ENCODE results near the gene TIAM2.
"Not testable (repeated sequence)": the region's sequence is repeated elsewhere in the genome, so short reads cannot be mapped to it uniquely, and the experiment has no call there.

Gene TIAM2

DNA sequence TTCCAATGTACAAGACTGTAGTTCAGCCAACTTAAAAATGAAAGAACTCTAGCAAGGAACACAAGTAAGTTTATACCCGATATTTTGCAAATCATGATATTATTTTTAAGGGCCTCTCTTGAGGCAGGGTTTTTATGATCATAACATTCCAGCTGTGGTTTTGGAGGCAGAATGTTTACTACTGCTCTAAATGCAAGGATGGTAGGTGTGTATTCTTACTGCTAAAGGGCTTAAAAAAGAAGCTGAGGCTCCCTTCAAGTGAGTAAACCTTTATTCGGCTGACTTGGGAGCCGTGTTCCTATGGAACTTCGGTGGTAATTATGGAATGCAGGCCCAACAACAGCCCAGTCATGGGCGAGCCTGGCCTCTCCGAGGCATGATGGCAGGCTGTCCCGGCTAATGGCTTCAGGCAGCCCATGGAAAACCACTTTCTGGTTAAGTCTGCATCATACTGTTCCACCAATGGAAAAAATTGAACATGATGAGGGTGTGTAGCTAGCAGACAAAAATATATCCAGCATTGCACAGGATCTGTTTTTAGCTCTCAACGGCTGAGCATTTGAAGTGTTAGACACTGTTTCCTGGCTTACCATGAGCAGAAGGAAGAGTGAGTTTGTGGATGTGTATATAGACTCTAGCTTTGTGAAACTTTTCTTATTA is 111.5 kb downstream of the TIAM2 start:
- DNase-seq = no peak

DNA sequence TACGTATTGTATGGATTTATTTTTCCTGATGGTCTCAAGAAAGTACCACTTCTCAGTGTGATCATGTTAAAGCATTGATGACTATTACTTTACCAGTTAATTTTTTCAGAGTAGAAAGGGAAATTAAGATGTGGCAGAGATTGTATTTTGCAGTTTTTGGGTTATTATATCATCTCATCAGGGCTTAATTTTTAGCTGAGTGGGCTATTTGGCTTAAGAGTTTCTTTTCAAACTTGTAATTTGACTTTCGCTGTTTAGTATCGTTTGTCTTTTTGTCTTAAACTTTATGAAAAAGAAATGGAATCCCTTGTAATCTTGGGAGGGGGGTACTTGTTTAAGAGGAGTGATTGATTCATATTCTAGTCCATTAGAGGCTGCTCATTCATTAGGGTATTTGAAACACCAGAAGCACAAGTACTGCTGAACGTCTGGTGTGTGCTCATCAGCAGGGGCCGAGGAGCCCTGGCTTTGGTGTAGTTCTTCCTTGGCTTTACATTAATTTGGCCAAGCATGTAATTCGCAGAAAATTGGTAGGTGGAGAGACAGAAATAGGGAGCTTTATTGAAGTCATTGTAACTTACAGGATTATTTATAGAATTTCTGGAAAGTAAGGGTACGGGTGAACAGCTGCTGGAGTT is 112.4 kb downstream of the TIAM2 start:
- no peak for DNase-seq

DNA sequence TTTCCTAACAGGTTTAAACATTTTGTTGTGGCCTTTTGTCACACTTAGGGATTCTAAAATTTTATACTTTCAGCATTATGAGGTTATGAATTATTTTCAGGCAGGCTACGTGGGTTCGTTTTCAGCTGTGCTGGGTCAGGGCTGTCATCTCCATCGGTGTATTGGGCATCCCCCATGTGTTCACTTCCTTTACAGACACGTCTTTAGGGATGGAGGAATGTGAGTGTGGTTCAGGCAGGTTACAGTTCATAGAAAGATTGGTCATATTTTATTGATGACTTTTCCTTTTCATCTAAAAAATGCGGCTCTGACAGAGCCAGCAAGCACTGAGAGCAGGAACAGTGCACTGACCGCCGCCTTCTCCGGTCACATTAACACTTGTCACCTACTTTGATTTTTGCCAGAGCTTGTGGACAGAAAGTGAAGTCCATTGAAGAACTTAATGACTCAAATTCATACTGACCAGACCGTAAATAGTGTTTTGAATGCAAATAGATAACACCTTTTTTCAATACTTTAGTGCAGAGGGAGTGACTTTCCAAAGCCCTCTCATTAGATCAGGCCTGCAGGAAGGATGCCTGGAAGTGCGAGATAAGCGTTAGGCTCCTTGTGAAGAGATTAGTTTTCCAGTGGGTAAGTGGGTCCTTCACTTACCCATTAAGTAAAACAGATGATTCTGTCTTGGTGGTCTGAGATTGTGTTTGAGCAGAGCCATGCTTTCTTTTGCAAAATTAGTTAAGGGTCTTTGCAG is 113.1 kb downstream of the TIAM2 start:
- no peak for DNase-seq

DNA sequence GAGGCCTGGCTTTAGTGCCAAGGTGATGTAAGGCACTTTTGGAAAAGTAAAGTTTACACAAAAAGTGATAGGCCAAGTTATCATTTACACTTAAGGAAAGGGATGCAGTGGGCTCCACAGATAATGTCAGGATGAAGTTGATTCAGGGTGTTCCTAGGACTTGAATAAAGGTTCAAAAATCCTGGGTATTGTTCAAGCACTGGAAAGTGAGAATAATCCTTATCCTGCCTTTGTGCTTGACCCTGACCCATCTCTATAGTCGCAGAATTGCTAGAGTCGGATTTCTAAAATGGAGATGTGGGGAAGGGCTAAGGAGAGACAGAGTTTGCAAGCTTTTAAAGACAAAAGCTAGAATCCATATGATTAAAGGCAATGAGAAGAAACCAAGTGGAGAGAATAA is 115.6 kb downstream of the TIAM2 start:
- no peak for DNase-seq

DNA sequence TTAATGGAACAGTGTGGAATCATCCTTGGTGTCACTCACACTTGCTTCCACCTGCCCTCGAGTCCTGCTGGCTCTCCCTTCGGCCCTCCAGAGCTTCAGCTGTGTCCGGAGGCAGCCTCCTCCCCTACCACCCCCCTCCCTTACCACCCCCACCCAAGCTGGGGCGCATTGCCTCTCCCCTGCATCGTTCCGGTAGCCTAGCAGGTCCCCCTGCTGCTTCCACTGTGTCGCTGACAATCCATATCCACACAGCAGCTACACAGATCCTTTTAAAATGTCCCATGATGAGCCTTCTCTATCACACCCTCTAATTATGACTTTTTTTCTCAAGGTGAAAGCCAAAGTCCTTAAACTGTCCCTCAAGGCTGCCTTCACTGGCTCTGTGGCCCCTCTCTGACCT is 117.6 kb downstream of the TIAM2 start:
- DNase-seq = no peak

DNA sequence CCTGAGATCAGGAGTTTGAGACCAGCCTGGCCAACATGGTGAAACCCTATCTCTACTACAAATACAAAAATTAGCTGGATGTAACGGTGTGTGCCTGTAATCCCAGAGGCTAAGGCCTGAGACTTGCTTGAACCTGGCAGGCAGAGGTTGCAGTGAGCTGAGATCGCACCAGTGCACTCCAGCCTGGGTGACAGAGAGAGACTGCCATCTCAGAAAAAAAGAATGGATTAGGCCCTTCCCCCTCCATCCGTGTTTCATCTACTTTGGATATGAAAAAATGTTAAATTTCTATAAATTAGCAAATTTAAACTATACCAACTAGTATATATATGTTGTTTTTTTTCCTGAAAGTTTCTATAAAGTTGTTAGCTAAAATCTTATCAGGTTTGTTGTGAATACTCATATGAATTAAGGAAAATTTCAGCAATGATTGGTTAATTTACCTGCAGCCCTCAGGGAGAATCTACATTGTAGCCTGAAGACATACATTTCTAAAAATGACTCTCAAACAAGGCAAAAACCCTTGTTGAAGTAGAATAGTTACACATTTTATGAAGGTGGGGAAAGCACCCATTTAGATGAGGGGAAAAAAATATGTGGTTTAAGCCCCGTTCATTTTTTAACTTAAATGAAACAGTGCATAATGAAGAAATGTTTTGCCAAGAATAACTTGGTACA is 120.9 kb downstream of the TIAM2 start:
- no peak for DNase-seq

DNA sequence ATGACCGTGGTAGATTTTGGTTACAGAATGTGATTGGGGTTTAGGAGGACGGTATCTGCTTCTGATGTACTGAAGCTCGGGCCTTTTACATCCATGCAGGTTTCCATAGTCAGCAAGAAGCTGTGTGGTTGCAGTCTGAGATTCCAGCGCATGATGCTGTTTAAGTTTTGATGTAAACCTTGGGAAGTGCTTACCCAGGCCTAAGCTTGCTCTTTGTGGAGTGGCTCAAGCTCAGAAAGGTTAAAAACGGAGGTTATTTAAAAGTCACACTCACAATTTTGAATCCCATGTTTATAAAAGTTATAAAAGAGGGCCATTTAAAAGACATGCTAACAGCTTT is 121.4 kb downstream of the TIAM2 start:
- no peak for DNase-seq

DNA sequence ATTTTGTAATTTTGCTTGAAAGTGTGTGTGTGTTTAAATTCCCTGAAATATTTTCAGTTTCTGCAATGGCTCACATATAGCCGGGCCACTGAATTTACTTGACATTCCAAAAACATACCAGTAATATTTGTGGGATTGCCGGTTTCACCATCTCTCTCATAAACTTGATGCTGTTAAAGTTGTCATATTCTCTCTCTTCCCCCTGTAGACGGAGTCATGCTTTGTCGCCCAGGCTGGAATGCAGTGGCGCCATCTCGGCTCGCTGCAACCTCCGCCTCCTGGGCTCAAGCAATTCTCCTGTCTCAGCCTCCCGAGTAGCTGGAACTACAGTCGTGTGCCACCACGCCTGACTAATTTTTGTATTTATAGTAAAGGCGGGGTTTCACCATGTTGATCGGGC is 122.1 kb downstream of the TIAM2 start:
- DNase-seq = no peak

DNA sequence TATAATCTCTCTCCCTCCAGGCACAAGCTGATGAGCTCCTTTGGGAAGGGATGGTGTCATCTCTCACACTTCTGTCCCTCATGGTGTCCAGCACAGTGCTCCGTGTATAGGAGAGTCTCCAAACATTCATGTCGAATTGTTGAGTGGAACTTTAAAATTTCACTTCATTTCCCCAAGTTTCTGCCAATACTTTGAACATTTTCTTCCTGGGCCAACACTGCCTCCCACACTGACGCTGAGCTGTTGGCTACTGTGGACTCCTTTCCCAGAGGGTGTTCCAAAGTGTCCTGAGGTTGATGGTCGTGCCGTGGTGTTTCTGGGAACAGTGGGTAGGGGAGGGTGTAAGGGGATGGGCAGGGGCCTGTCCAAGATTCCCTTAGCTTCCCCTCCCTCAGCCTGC is 122.7 kb downstream of the TIAM2 start:
- no peak for DNase-seq

DNA sequence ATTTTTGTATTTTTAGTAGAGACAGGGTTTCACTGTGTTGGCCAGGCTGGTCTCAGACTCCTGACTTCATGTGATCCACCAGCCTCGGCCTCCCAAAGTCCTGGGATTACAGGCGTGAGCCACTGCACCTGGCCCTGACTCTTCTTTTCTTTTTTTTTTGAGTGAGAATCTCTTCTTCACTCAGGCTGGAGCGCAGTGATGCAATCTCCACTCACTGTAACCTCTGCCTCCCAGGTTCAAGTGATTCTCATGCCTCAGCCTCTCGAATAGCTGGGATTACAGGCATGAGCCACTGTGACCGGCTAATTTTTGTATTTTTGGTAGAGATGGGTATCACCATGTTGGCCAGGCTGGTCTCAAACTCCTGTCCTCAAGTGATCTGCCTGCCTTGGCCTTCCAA is 124.1 kb downstream of the TIAM2 start:
- DNase-seq = not testable (repeated sequence)

DNA sequence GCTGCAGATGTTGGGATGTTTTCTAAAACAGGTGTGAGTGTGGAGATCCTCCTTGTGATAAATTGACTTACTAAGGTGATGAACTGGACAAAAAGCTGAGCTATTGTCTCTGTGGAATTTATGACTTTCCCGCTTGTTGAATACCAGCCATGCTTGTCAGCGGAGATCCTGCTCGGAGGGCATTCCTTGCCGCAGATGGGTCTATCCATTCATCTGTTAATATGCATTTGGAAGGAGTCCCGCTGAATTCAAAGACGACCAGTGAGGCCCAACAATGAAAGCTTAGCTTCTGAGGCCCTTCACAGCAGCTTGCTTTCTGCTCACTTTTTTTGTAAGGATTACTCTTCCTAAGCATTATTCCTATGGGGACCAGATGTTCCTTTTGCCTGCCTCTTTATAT is 124.9 kb downstream of the TIAM2 start:
- no peak for DNase-seq

DNA sequence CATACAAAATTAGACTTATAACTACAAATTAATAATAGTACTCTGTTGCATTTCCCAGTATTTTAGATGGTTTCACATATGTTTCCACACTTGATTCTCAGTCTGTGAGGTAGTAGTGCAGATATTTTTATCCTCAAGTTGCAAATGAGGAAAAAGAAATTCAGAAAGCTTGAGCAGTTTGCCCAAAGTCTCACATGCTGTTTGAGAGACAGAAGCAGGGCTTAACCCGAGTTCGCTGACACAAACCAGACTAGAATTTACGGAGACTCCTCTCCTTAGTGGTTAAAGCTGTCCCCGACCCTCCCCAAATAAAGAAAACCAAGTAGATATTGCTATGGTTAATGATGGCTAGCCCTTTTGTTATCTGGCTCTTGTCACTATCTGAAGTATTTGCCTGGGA is 126.2 kb downstream of the TIAM2 start:
- no peak for DNase-seq

DNA sequence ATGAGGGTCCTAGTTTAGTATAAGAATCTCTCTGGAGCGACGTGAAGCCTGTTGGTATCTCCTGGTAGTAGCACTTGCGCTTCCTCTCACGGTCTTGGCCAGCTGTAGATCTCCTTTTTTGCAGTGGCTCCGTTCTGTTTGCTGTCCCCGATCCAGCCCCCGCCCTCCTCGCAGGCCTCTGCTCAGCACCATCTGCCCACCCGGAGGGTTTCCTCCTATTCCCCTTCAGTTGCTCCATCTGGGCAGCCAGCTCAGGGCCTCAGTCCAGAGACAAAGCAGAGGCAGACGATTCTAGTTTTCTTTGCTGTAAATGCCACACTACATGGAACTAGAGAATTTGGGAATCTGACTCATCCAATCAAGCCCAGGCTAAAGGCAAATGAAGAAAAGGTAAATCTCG is 126.6 kb downstream of the TIAM2 start:
- DNase-seq = no peak

DNA sequence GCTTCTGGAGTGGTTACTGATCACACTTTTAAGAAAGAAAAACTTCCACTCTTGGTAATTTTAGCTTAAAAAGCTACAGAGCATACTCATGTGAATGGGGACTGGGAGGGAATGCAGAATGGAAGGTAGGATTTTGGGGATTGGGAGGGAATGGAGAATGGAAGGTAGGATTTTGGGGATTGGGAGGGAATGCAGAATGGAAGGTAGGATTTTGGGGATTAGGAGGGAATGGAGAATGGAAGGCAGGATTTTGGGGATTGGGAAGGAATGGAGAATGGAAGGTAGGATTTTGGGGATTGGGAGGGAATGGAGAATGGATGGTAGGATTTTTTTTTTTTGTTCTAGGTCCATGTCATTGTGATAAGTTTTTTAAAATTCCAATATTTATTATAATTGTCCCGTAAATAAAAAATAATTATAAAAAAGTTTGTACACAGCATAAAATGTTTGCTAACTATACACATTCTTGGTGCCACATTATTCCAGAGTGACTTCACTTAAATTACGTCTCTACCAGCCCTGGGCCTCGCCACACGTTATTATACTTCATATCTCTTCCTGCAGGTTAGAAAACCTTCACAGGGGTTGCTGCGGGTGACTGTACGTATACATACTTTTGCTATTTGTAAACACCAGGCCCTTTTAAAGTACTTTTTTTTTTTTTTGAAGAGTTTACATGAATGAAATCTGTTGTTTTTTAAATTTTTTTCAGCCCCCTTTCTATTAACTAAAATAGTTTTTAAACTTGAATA is 127.3 kb downstream of the TIAM2 start:
- no peak for DNase-seq

DNA sequence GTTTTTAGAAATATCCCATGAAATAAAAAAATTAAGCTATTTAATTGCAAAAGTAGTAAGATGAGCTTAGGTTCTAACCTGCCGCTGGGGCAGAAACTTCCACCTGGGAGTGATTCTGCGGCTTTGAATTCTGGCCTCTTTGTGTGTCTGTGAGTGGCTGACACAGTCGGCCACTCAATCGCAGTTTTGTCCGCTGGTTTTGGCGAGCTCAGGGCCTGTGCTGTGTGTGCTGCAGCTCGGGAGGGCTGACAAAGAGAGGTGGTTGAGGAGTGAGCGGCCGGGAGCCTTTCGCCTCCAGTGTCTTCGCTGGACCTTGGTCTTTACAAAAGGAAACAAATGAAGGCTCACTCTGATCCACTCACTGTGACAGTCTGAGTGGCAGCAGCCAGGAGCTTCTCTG is 128.4 kb downstream of the TIAM2 start:
- DNase-seq = no peak

DNA sequence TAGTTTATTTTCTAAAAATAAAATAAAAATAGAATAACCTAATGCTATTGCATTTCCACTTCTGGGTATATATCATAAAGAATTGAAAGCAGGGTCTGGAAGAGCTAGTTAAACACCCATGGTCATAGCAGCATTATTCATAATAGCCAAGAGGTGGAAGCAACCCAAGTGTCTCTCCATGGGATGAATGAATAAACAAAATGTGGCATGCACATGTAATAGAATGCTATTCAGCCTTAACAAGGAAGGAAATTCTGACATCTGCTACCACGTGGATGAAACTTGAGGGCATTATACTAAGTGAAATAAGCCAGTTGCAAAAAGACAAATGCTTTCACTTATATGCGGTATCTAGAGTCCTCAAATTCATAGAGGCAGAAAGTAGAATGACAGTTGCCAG is 130.8 kb downstream of the TIAM2 start:
- DNase-seq = no peak

DNA sequence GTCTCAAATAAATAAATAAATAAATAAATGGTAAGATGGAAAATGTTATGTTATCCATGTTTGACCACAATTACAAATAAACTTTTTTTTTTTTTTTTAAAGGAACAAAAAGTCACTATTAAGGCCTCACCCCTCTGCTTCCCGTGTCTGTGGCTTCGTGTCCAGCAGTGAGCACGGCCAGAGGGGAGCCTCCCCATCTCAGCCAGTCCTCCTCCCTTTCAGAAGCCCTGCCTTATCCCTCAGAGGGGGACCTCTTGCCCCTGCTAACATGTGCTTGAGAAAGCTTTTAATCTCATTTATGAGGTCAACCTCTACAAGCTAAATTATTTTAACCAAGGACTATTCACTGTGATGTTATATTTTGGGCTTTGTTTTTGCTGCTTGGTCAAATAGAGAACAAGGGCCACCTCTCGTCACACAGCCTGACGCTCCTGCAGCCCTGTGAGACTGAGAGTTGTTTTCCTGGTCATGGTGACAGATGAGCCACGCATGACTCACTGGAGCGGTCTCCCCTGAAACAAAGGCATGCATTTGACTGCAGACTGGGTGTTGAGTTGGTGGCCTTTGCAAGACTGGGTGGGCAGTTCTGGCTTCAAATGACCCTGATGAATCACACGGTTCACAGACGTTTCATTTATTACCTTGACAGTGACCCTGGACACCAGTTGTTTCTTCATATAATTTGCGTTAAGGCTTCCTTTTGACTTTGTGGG is 131.8 kb downstream of the TIAM2 start:
- no peak for DNase-seq

DNA sequence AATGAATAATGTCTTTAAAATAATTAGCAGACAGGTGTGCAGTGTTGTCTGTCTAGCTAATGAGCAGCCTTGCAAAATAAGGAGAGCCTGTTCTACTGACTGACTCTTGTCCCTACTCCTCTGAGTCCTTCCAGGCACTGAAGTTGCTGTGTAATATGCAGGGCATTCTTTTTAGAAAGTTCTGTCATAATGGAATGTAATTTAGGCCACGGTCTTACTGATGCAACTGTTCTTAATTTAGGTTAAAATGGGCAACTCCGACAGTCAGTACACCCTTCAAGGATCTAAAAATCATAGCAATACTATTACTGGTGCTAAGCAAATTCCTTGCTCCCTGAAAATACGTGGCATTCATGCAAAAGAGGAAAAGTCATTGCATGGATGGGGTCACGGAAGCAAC is 133.9 kb downstream of the TIAM2 start:
- no peak for DNase-seq

DNA sequence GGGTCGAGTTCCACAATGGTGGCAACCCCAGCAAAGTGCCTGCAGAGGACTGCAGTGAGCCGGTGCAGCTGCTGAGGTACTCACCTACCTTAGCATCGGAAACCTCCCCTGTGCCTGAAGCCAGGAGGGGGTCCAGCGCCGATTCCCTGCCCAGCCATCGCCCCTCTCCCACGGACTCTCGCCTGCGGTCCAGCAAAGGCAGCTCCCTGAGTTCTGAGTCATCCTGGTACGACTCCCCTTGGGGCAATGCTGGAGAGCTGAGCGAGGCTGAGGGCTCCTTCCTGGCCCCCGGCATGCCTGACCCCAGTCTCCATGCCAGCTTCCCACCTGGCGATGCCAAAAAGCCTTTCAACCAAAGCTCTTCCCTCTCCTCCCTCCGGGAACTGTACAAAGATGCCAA is 134.6 kb downstream of the TIAM2 start:
- DNase-seq = peak; percentile 5

DNA sequence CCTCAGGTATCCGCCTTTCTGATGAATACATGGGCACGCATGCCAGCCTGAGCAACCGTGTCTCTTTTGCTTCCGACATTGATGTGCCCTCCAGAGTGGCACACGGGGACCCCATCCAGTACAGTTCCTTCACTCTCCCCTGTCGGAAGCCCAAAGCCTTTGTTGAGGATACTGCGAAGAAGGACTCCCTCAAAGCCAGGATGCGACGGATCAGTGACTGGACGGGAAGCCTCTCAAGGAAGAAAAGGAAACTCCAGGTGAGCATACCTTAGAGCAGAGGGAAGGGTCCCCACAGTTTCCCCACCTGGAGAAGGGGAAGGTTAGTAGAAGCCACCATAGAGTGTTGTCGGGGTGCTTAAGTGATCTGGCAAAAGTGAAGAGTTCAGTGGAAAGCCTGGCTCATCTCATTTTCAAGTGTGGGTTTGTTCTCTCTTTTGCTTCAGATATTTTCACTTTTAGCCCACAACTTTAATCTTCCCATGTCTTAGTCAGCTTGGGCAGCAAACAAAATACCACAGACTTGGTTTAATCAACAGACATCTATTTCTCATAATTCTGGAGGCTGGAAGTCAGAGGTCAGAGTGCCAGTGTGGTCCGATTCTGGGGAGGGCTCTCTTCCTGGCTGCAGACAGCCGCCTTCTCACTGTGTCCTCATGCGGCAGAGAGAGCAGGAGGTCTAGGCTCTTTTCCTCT is 135.2 kb downstream of the TIAM2 start:
- DNase-seq = no peak

DNA sequence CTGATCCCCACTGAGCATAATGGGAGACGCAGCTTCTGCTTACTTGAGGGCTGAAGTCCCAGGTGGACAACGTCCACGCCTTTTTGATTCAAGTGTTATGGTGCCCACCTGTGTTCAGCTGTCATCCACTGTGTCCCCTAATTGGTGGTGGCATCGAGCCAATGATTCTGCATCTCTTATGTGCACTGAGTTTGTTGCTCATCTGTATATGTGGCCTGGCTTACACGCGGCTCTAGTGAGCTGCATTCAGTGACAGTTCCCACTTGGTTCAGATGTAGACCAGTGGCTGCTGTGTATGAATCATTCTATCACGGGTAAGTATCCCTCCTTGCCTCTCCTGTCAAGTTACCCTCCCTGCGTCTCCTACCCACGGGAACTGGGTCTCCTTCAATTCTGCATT is 137.5 kb downstream of the TIAM2 start:
- DNase-seq = no peak

DNA sequence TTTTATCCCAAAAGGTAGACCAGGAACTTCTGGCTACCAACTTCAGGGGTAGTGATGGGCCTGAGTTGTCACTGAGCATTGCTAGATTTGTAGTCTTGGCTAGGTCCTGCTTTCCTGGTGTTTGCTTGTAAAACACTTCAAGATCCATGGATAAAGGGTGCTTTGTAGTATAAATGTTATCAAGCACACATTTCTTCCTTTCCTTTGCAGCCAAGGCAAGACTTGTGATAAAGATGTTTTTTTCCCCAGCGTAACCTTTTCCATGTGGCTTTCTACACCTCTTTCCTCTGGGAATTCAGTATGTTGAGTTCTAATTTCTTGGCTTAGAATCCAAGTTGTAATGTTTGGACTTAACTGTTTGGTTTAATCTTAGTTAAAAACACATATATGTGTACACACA is 145.9 kb downstream of the TIAM2 start:
- DNase-seq = no peak

Measured in activated gamma-delta T cell (primary cell).